ENCODE data around the gene SLC51A. TPM values are rescaled to one million over a fixed set of nuclear protein-coding genes. Genes with fewer than 3 reads are reported as not detected.
A peak's percentile ranks its signal among the peaks of the same experiment; 100 is the strongest.

SLC51A gene
- polyA plus RNA-seq, 1 donor from 2014 or later = 0.90 TPM

- H3K27ac Mint-ChIP-seq = peak overlapping the region in 1 of 3 donors; percentile 12
- H3K36me3 Mint-ChIP-seq = no peaks in the 10 kb centered on the region
- no peaks in the 10 kb centered on the region for H3K27me3 Mint-ChIP-seq
- peaks cover 6 to 13% (median 10%) of the 10 kb centered on the region in 3 donors for H3K4me1 Mint-ChIP-seq
- peaks cover 0 to 3% (median 0%) of the 10 kb centered on the region in 3 donors for H3K9me3 Mint-ChIP-seq
- peak overlapping the region in 1 of 4 donors; percentile 68 for H3K4me3 Mint-ChIP-seq
Observed at GRCh38 chr3:196217307-196218154, 1.2 kb downstream of the SLC51A start.

- Mint-ChIP-seq H3K36me3 (no peaks in the 10 kb centered on the region), H3K9me3 (peaks cover 0 to 3% (median 0%) of the 10 kb centered on the region in 3 donors), H3K27ac (no peak overlapping the region), H3K27me3 (no peaks in the 10 kb centered on the region), H3K4me3 (peak overlapping the region in 1 of 4 donors; percentile 68), H3K4me1 (peaks cover 6 to 13% (median 10%) of the 10 kb centered on the region in 3 donors)
Observed at GRCh38 chr3:196218155-196218712, 1.9 kb downstream of the SLC51A start.

- peak overlapping the region in 1 of 3 donors; percentile 64 for H3K27ac Mint-ChIP-seq
- H3K36me3 Mint-ChIP-seq = no peaks in the 10 kb centered on the region
- peak overlapping the region; percentile 62 to 94 (median 90) for H3K4me3 Mint-ChIP-seq
- H3K9me3 Mint-ChIP-seq = peaks cover 0 to 3% (median 0%) of the 10 kb centered on the region in 3 donors
- no peaks in the 10 kb centered on the region for H3K27me3 Mint-ChIP-seq
- peaks cover 6 to 13% (median 10%) of the 10 kb centered on the region in 3 donors for H3K4me1 Mint-ChIP-seq
Observed at GRCh38 chr3:196219194-196219969, 3.0 kb downstream of the SLC51A start.

- H3K9me3 Mint-ChIP-seq = peaks cover 0 to 3% (median 0%) of the 10 kb centered on the region in 3 donors
- H3K4me3 Mint-ChIP-seq = peak overlapping the region; percentile 52 to 94 (median 78)
- no peaks in the 10 kb centered on the region for H3K27me3 Mint-ChIP-seq
- H3K36me3 Mint-ChIP-seq = no peaks in the 10 kb centered on the region
- H3K27ac Mint-ChIP-seq = peak overlapping the region in 1 of 3 donors; percentile 64
- H3K4me1 Mint-ChIP-seq = peaks cover 6 to 13% (median 10%) of the 10 kb centered on the region in 3 donors
Observed at GRCh38 chr3:196219970-196220311, 3.6 kb downstream of the SLC51A start.

- no peak overlapping the region for H3K27ac Mint-ChIP-seq
- peaks cover 1% of the 10 kb centered on the region for H3K36me3 Mint-ChIP-seq
- no peaks in the 10 kb centered on the region for H3K27me3 Mint-ChIP-seq
- peaks cover 6 to 12% (median 10%) of the 10 kb centered on the region in 3 donors for H3K4me1 Mint-ChIP-seq
- H3K4me3 Mint-ChIP-seq = peak overlapping the region in 1 of 4 donors; percentile 52
- peaks cover 0 to 3% (median 0%) of the 10 kb centered on the region in 3 donors for H3K9me3 Mint-ChIP-seq
Observed at GRCh38 chr3:196220587-196220986, 4.3 kb downstream of the SLC51A start.

GRCh38 chr3:196220991-196221390, 4.7 kb downstream of the SLC51A start:
- Mint-ChIP-seq H3K4me3 (no peak overlapping the region), H3K36me3 (peaks cover 1% of the 10 kb centered on the region)

GRCh38 chr3:196222876-196223595, 6.7 kb downstream of the SLC51A start:
- Mint-ChIP-seq H3K9me3 (peaks cover 0 to 3% (median 0%) of the 10 kb centered on the region in 3 donors), H3K27ac (no peak overlapping the region), H3K4me1 (peaks cover 6 to 10% (median 8%) of the 10 kb centered on the region in 3 donors), H3K27me3 (no peaks in the 10 kb centered on the region), H3K4me3 (no peak overlapping the region), H3K36me3 (peaks cover 1% of the 10 kb centered on the region)

More at GRCh38 chr3:196220991-196221390, 4.7 kb downstream of the SLC51A start:
- Mint-ChIP-seq H3K4me1 (peaks cover 6 to 11% (median 10%) of the 10 kb centered on the region in 3 donors), H3K27ac (no peak overlapping the region), H3K9me3 (peaks cover 0 to 3% (median 0%) of the 10 kb centered on the region in 3 donors), H3K27me3 (no peaks in the 10 kb centered on the region)

- Mint-ChIP-seq H3K36me3 (peaks cover 1% of the 10 kb centered on the region), H3K9me3 (peaks cover 0 to 3% (median 0%) of the 10 kb centered on the region in 3 donors), H3K27ac (no peak overlapping the region), H3K27me3 (no peaks in the 10 kb centered on the region), H3K4me3 (no peak overlapping the region), H3K4me1 (peaks cover 0 to 1% (median 0%) of the 10 kb centered on the region in 3 donors)
Observed at GRCh38 chr3:196225086-196225485, 8.8 kb downstream of the SLC51A start.

GRCh38 chr3:196225763-196226364, 9.5 kb downstream of the SLC51A start:
- Mint-ChIP-seq H3K4me3 (no peak overlapping the region), H3K36me3 (peaks cover 1% of the 10 kb centered on the region), H3K4me1 (peaks cover 0 to under 1% (median 0%) of the 10 kb centered on the region in 3 donors), H3K9me3 (no peaks in the 10 kb centered on the region), H3K27ac (no peak overlapping the region), H3K27me3 (no peaks in the 10 kb centered on the region)

GRCh38 chr3:196227121-196227561, 10.8 kb downstream of the SLC51A start:
- no peaks in the 10 kb centered on the region for H3K9me3 Mint-ChIP-seq
- peak overlapping the region in 1 of 3 donors; percentile 71 for H3K27ac Mint-ChIP-seq
- peaks cover 1% of the 10 kb centered on the region for H3K36me3 Mint-ChIP-seq
- no peaks in the 10 kb centered on the region for H3K27me3 Mint-ChIP-seq
- H3K4me3 Mint-ChIP-seq = no peak overlapping the region
- H3K4me1 Mint-ChIP-seq = peaks cover 0 to 3% (median 0%) of the 10 kb centered on the region in 3 donors

GRCh38 chr3:196227629-196228493, 11.5 kb downstream of the SLC51A start:
- Mint-ChIP-seq H3K36me3 (peaks cover 1% of the 10 kb centered on the region), H3K27ac (no peak overlapping the region), H3K4me3 (no peak overlapping the region), H3K9me3 (no peaks in the 10 kb centered on the region), H3K4me1 (peaks cover 0 to 10% (median 6%) of the 10 kb centered on the region in 3 donors), H3K27me3 (no peaks in the 10 kb centered on the region)

- Mint-ChIP-seq H3K4me3 (no peak overlapping the region), H3K36me3 (no peaks in the 10 kb centered on the region), H3K27ac (peak overlapping the region in 1 of 3 donors; percentile 27), H3K4me1 (peaks cover 0 to 14% (median 11%) of the 10 kb centered on the region in 3 donors), H3K9me3 (no peaks in the 10 kb centered on the region), H3K27me3 (no peaks in the 10 kb centered on the region)
Observed at GRCh38 chr3:196232154-196232881, 16.0 kb downstream of the SLC51A start.

GRCh38 chr3:196232882-196233251, 16.5 kb downstream of the SLC51A start:
- no peaks in the 10 kb centered on the region for H3K27me3 Mint-ChIP-seq
- H3K9me3 Mint-ChIP-seq = no peaks in the 10 kb centered on the region
- peak overlapping the region in 1 of 3 donors; percentile 27 for H3K27ac Mint-ChIP-seq
- H3K4me1 Mint-ChIP-seq = peaks cover 0 to 14% (median 11%) of the 10 kb centered on the region in 3 donors
- no peak overlapping the region for H3K4me3 Mint-ChIP-seq
- H3K36me3 Mint-ChIP-seq = no peaks in the 10 kb centered on the region
